HUDEP-2 (cell line): ENCODE data around the gene BRSK2.

Source experiments
- DNase-seq, 76 experiments: peaks; one replicate each; lab custom pipeline; 2025; ENCODE audit not compliant: unreplicated experiment in 76 of 76; lab: John Stamatoyannopoulos, UW

BRSK2 gene

DNA sequence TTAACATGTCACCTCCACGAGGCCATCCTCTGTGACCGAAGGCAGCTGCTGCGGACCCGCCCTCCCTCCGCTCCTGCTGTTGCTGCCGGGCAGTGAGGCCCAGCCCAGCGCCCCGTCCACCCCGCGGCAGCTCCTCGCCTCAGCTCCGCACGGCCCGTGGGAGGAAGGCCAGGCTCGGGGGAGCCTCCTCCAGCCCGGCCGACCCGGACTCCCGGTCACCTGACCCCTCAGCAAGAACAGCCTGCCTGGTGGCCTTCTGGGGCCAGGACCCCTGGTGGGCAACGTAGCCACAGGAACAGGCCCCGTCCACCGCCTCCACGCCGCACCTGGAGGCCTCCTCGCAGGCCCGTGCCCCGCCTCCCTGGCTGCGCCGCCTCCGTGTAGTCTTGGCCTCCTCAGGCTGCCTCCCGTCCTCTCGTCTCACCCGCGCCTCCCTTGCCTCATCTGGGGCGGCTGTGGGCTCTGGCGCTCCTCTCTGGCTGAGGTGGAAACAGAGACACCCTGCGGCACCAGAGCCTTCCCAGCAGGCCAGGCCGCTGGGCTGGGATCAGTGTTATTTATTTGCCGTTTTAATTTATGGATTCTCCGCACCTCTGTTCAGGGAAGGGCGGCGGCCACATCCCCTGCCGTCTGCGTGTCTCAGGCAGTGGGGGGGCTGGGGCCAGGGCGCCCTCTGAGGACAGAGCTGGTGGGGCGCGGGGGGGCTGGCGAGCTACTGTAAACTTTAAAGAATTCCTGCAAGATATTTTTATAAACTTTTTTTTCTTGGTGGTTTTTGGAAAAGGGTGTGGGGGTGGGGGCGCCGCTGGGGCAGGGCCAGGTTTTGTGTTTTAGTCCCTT is 71.5 kb downstream of the BRSK2 start:
- no peak for DNase-seq

GRCh38 chr11:1461826-1462697 is 72.3 kb downstream of the BRSK2 start:
- no peak for DNase-seq

DNA sequence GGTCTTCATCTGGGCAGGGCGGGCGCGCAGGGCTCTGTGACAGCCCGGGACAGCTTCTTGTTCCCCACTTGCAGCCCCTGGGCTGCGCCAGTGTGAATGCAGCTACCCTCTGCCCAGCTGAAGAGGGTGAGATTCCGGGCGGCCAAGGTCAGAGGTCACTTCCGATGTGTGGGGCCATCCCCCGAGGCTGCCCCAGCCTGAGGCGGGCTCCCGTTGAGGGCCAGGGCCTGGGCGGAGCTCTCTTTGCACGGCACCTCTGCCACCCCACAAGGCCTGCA is 72.9 kb downstream of the BRSK2 start:
- DNase-seq, result no peak

DNA sequence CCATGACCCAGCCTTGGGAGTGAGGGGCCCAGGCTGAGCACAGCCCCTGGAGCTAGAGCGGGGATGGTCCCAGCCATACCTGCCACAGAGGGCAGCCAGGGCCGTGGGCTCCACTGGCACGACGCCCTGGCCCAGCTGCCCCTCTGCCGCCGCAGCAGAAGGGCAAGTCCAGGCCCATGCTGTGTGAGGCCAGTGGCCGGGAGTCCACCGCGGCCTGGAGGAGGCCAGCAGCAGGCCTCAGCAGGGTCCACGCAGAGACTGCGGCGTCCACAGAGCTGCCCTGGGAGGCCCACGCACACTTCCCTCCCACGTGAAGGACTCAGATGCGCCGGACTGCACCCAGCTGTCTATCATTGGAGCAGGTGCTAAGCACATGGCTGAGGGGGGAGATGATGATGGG is 73.3 kb downstream of the BRSK2 start:
- no peak for DNase-seq

DNA sequence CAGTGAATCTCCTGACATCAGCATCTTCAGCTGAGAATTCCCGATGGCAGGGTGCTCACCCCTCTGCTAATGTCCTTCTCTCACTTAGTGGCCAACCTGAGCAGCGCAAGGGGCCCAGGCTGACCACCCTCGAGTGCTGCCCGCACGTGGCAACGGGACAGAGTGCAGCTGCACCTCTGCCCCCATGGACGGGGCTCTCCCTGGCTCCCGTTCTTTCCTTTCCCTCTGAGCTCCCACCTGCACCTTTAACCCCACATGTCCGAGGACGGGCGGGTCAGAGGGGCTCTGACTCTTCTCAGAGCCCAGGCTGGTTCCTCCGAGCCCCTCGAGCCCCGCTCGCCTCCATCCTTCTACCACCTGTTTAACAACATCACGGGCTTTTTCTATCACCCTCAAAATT is 77.0 kb downstream of the BRSK2 start:
- no peak for DNase-seq

DNA sequence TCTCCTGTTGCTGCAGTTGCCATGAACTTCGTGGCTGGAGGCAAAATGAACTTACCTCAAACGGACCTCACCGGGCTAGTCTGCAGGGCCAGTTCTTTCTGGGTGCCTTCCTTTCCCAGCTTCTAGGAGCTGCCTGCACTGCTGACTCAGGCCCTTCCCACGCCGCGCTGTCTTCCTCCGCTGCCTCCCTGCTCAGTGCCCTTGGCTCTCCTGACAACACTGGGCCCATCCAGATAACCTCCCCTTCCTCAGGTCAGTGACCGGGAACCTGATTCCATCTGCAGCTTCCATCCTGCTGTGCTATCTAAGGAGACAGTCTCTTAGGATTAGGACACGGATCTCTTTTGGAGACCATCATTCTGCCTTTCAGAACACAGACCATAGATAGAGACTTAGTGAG is 77.5 kb downstream of the BRSK2 start:
- no peak for DNase-seq

GRCh38 chr11:1468002-1468401 is 78.3 kb downstream of the BRSK2 start:
- DNase-seq, result no peak

DNA sequence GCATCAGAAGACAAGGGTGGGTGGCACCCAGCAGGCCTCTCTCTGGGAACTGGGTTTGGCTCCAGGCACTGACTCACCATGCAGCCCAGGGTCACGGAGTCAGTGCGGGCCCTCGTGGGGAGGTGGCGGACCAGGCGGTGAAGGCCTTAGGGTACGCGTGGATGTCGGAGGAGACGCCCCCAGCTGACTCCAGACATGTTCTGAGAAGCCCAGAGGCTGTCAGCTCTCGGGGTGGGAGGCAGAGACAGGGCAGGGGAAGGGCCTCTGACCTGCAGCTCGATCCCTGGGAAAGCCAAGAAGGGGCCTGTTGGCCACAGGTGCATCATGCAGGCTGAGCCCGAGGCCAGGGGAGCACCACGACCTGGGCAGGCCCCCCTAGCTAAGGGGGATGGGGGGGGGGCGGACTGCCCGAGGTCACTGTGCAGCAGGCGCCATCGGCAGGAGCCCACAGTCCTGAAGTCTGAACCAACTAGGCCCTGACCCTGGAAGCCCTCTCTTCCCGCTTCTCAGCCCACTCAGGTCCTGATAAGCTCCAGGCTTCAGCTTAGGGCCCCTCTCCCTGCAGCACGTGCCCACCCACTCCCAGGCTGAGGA is 78.8 kb downstream of the BRSK2 start:
- DNase-seq, result no peak

GRCh38 chr11:1469287-1469910 is 79.7 kb downstream of the BRSK2 start:
- no peak for DNase-seq

DNA sequence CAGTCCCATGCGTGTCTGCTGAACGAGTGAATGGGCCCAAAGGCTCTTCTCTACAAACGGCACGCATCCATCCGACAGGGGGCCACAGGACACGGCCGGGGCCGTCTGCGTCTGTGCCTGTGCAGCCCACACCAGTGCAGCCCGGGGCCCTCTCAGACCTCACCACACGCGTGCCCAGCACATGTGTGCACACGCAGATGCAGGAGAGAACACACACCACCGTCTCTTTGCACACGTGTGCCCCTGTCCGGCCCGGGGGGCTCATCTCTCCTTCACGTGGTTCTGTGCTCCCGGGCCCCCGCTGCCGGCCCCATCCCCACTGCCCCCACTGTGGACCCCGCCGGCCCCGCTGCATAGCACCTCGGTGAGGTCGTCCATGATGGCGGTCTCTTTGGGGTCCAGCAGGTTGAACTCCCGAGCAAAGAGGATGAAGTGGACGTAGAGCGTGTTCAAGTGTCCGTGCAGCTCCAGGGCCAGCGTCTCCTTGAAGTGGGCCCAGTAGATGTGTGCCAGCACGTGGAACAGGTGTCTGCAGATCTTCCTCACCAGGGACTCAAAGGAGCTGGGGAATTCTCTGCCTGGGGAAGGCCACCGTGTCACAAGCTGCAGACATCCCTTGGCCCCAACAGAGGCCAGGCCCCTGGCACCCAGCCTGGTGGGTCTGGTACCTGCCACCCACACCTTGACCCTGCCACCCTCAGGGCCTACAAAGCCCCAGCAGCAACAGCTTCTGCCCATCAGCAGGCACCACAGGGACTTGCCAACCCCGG is 80.4 kb downstream of the BRSK2 start:
- DNase-seq, result no peak

GRCh38 chr11:1470681-1471611 is 81.2 kb downstream of the BRSK2 start:
- no peak for DNase-seq

- DNase-seq, result no peak
Measured at GRCh38 chr11:1471736-1472135, 82.0 kb downstream of the BRSK2 start.

DNA sequence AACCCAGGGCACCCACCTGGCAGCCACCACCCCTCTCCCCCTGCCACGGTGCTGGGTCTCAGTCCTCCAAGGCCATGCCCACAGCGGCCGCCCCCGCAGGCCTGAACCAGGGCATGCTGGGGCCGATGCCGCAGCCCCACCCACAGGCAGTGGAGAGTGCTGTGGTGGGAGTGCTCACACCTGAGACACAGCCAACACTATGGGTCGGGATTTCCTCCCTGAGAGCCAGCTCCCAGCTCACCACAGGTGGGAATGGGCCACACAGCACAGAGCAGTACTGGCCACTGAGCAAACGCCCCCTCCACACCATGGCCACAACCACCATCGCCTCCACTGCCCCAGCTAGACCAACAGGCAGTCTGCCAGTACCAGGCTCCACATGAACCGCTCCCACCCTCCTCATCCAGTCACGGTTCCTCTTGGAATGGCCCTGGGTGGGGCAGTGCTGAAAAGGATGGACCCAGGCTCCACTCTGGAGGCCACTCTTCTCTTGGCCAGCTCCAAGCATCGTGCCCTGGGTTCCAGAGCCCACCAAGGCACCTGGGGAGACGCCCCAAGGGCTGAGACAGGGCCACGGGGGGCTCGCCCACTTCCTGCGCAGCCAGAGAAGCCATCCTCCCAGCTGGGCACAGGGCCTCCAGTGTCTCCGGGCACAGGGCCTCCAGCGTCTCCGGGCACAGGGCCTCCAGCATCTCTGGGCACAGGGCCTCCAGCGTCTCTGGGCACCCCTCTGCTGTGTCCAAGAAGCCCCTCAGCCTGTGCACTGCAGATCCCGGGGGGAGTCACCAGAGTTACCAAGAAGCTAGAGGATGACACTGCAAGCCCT is 82.7 kb downstream of the BRSK2 start:
- no peak for DNase-seq

GRCh38 chr11:1473011-1473628 is 83.4 kb downstream of the BRSK2 start:
- DNase-seq, result no peak

DNA sequence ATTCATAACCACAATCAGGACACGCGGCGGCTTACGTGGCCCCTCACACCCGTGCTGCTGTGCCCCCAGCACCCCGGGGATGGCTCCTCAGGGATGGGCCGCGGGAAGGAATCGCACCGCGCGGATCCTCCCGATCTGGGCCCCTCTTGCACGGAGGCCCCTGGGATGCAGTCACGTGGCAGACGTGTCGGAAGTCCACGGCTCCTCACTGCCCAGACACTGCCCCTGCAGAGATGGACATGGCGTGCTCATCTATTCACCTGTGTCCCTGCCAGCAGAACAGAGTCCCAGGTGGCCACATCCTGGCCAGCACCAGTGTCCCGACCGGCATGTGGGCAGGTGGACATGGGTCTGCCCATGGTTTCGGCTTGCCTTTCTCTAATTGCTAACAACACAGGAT is 84.1 kb downstream of the BRSK2 start:
- no peak for DNase-seq

DNA sequence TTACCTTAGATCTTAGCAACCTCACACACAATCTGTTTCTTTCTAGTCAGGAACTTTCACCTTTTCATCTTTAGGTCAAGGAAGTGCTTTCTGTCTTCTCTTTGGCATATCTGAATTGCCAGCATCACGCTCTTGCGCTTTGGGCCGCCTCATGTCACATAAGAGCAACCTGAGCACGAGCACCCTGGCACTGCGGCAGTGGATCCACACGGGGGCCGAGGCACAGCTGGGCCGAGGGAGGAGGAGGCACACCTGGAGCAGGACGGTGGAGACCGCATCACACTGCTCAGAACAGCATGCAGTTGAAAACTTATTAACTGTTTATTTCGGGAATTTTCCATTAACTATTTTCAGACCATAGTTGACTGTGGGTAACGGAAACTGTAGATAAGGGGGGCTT is 86.1 kb downstream of the BRSK2 start:
- no peak for DNase-seq

- no peak for DNase-seq
Measured at GRCh38 chr11:1476940-1477736, 87.4 kb downstream of the BRSK2 start.
